H9 (cell line): Measurements from ENCODE around the gene NFIX. TPM values are rescaled to one million over a fixed set of nuclear protein-coding genes. Genes with fewer than 3 reads are reported as not detected.

Experiments used
- DNase-seq: peaks from one replicate; pipeline ENCODE4 v3.0.0-alpha.2; 2017
- H2AFZ ChIP-seq: one replicate; pipeline ENCODE4 v1.6.1; 2013; ENCODE audit warnings: mild to moderate bottlenecking, low read length, control low read depth, moderate library complexity
- H2AK5ac ChIP-seq: 2 replicates; pipeline ENCODE4 v1.6.1; 2013; ENCODE audit warnings: low read length, control low read depth, mixed read lengths; ENCODE audit not compliant: insufficient read length
- H2BK120ac ChIP-seq: one replicate; pipeline ENCODE4 v1.6.1; 2013; ENCODE audit warnings: low read depth, mild to moderate bottlenecking, low read length, control low read depth, inconsistent platforms; ENCODE audit not compliant: poor library complexity, severe bottlenecking
- H2BK12ac ChIP-seq: 2 replicates; pipeline ENCODE4 v1.6.1; 2013; ENCODE audit warnings: low read length, control low read depth, mixed read lengths, low read depth; ENCODE audit not compliant: insufficient read length
- H2BK15ac ChIP-seq: 2 replicates; pipeline ENCODE4 v1.6.1; 2013; ENCODE audit warnings: low read depth, low read length, control low read depth
- H2BK20ac ChIP-seq: one replicate; pipeline ENCODE4 v1.6.1; 2013; ENCODE audit warnings: low read depth, mild to moderate bottlenecking, low read length, control low read depth, inconsistent platforms; ENCODE audit not compliant: poor library complexity, severe bottlenecking
- H2BK5ac ChIP-seq: 2 replicates; pipeline ENCODE4 v1.6.1; 2013; ENCODE audit warnings: low read length, control low read depth, mixed read lengths; ENCODE audit not compliant: insufficient read length
- H3K14ac ChIP-seq: 2 replicates; pipeline ENCODE4 v1.6.1; 2013; ENCODE audit warnings: low read length, control low read depth; ENCODE audit not compliant: insufficient read depth
- H3K18ac ChIP-seq: 2 replicates; pipeline ENCODE4 v1.6.1; 2013; ENCODE audit warnings: low read depth, mild to moderate bottlenecking, mixed read lengths, low read length, control low read depth; ENCODE audit not compliant: insufficient read length
- H3K23ac ChIP-seq: 2 replicates; pipeline ENCODE4 v1.6.1; 2013; ENCODE audit warnings: low read length, control low read depth, mixed read lengths, low read depth; ENCODE audit not compliant: insufficient read length
- H3K23me2 ChIP-seq: 2 replicates; pipeline ENCODE4 v1.6.1; 2013; ENCODE audit warnings: low read depth, mild to moderate bottlenecking, mixed read lengths, low read length, control low read depth; ENCODE audit not compliant: insufficient read length, poor library complexity, severe bottlenecking
- H3K27ac ChIP-seq: 2 replicates; pipeline ENCODE4 v1.5.1; 2013; ENCODE audit warnings: low read length, control low read depth, mixed read lengths, low read depth; ENCODE audit not compliant: insufficient read length
- H3K27me3 ChIP-seq: 2 replicates; pipeline ENCODE4 v1.6.1; 2013; ENCODE audit warnings: low read length, control low read depth, inconsistent platforms; ENCODE audit not compliant: insufficient read depth
- H3K4ac ChIP-seq: 2 replicates; pipeline ENCODE4 v1.6.1; 2013; ENCODE audit warnings: low read depth, mild to moderate bottlenecking, control low read depth, inconsistent platforms, low read length, moderate library complexity
- H3K4me1 ChIP-seq: 2 replicates; pipeline ENCODE4 v1.6.1; 2013; ENCODE audit warnings: low read length, control low read depth, inconsistent platforms; ENCODE audit not compliant: insufficient read depth
- H3K4me2 ChIP-seq: 2 replicates; pipeline ENCODE4 v1.6.1; 2013; ENCODE audit warnings: low read length, control low read depth, mixed read lengths; ENCODE audit not compliant: insufficient read length, insufficient read depth
- H3K56ac ChIP-seq: 2 replicates; pipeline ENCODE4 v1.6.1; 2013; ENCODE audit warnings: low read depth, mild to moderate bottlenecking, mixed read lengths, low read length, control low read depth; ENCODE audit not compliant: insufficient read length
- H3K79me1 ChIP-seq: 2 replicates; pipeline ENCODE4 v1.6.1; 2013; ENCODE audit warnings: low read depth, mild to moderate bottlenecking, moderate library complexity, low read length, control low read depth, inconsistent platforms; ENCODE audit not compliant: insufficient read depth, poor library complexity, severe bottlenecking
- H3K79me2 ChIP-seq: 2 replicates; pipeline ENCODE4 v1.6.1; 2013; ENCODE audit warnings: low read length, control low read depth, inconsistent platforms; ENCODE audit not compliant: insufficient read depth
- H3K9ac ChIP-seq: 2 replicates; pipeline ENCODE4 v1.6.1; 2013; ENCODE audit warnings: low read length, control low read depth, mixed read lengths; ENCODE audit not compliant: insufficient read length; ENCODE audit errors: extremely low read depth
- H3K9me3 ChIP-seq: one replicate; pipeline ENCODE4 v1.6.1; 2013; ENCODE audit warnings: low read depth, low read length, inconsistent platforms; ENCODE audit not compliant: control insufficient read depth
- H3T11ph ChIP-seq: one replicate; pipeline ENCODE4 v1.6.1; 2013; ENCODE audit warnings: mild to moderate bottlenecking, low read length, control low read depth, inconsistent platforms
- H4K20me1 ChIP-seq: one replicate; pipeline ENCODE4 v1.6.1; 2013; ENCODE audit not compliant: control insufficient read depth, insufficient read length, insufficient read depth
- H4K5ac ChIP-seq: 2 replicates; pipeline ENCODE4 v1.6.1; 2013; ENCODE audit warnings: low read depth, mild to moderate bottlenecking, mixed read lengths, low read length, control low read depth; ENCODE audit not compliant: insufficient read length
- H4K8ac ChIP-seq: replicated peaks from 2 replicates; pipeline ENCODE4 v1.6.1; 2013; ENCODE audit warnings: low read length, control low read depth, mixed read lengths, low read depth; ENCODE audit not compliant: insufficient read length
- H4K91ac ChIP-seq: 2 replicates; pipeline ENCODE4 v1.6.1; 2013; ENCODE audit warnings: low read depth, mild to moderate bottlenecking, moderate library complexity, mixed read lengths, low read length, control low read depth; ENCODE audit not compliant: insufficient read length
- H3K27ac Mint-ChIP-seq, 3 experiments: 2 replicates in 2 of 3; 3 replicates in 1 of 3; pipeline ENCODE4 v1.8.0; 2020 to 2021; ENCODE audit warnings: mixed read lengths in 3 of 3, mild to moderate bottlenecking in 1 of 3, moderate library complexity in 1 of 3
- H3K27me3 Mint-ChIP-seq: 2 replicates; pipeline ENCODE4 v1.8.0; 2021; ENCODE audit warnings: low read depth, mild to moderate bottlenecking, moderate library complexity, mixed read lengths
- H3K36me3 Mint-ChIP-seq, 3 experiments: 2 replicates in 2 of 3; 3 replicates in 1 of 3; pipeline ENCODE4 v1.8.0; 2020 to 2021; ENCODE audit warnings: low read depth in 3 of 3, mixed read lengths in 3 of 3; ENCODE audit not compliant: insufficient read depth in 1 of 3
- H3K4me1 Mint-ChIP-seq, 2 experiments: 2 replicates each; pipeline ENCODE4 v1.8.0; 2020; ENCODE audit warnings: mixed read lengths in 2 of 2
- H3K4me3 Mint-ChIP-seq, 2 experiments: 2 replicates in 1 of 2; 3 replicates in 1 of 2; pipeline ENCODE4 v1.8.0; 2020 to 2021; ENCODE audit warnings: mild to moderate bottlenecking in 2 of 2, mixed read lengths in 2 of 2, moderate library complexity in 1 of 2
- H3K9me3 Mint-ChIP-seq, 2 experiments: 2 replicates in 1 of 2; 3 replicates in 1 of 2; pipeline ENCODE4 v1.8.0; 2020; ENCODE audit warnings: mild to moderate bottlenecking in 2 of 2, mixed read lengths in 2 of 2, moderate library complexity in 1 of 2
- WGBS: extraction: QIAGEN DNeasy Blood & Tissue Kit; methylation state at CpG from one replicate; pipeline ENCODE4 v1.1.7; 2013; ENCODE audit warnings: missing lambda C conversion rate, low lambda C conversion rate, mixed read lengths; ENCODE audit not compliant: insufficient read length; ENCODE audit errors: extremely low coverage; 5-methylcytosine and 5-hydroxymethylcytosine counted together
- total RNA-seq: library from RNA; stranded (reverse); gene quantifications from 2 replicates; pipeline ENCODE4 v1.2.1, GENCODE V29; 2021
- TF ChIP-seq, protein P1 (sequence below): fragments of 200-600 bp; sonication (generic); conservative IDR thresholded peaks from 3 replicates; pipeline ENCODE4 v1.8.0; 2021; ENCODE audit warnings: antibody characterized with exemption, mild to moderate bottlenecking

The NFIX gene
- total RNA-seq, 1 experiment from 2014 or later, result 0.31 TPM

DNA sequence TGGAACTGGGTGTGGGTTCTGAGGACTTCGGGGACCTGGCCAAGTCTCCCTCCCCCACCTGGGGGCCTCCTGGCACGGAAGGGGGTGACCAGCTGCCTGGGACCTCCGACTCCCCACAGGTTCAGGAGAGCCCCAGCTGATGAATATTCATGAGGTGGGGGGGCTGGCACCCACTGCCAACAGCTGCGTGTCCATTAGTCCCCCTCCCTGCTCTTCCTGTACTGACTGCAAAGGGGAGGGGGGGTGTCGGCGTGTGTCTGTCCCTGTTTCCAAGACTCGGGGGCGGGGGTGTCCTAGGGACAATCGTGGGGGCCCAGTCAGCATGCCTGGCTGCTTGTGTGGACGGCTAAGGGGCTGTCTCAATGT is 10.6 kb upstream of the NFIX start:
- H4K91ac ChIP-seq, result no peak overlapping the region
- TF ChIP-seq, protein P1, sequence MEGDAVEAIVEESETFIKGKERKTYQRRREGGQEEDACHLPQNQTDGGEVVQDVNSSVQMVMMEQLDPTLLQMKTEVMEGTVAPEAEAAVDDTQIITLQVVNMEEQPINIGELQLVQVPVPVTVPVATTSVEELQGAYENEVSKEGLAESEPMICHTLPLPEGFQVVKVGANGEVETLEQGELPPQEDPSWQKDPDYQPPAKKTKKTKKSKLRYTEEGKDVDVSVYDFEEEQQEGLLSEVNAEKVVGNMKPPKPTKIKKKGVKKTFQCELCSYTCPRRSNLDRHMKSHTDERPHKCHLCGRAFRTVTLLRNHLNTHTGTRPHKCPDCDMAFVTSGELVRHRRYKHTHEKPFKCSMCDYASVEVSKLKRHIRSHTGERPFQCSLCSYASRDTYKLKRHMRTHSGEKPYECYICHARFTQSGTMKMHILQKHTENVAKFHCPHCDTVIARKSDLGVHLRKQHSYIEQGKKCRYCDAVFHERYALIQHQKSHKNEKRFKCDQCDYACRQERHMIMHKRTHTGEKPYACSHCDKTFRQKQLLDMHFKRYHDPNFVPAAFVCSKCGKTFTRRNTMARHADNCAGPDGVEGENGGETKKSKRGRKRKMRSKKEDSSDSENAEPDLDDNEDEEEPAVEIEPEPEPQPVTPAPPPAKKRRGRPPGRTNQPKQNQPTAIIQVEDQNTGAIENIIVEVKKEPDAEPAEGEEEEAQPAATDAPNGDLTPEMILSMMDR, result no peak

More for the DNA sequence above, 10.6 kb upstream of the NFIX start:
- no peak overlapping the region for H4K8ac ChIP-seq
- no peaks in the 10 kb centered on the region for H3K79me2 ChIP-seq
- H3K27ac ChIP-seq, result no peak overlapping the region
- H4K5ac ChIP-seq, result no peak overlapping the region
- H3K23me2 ChIP-seq, result no peaks in the 10 kb centered on the region
- no peak overlapping the region for H3K9ac ChIP-seq
- no peaks in the 10 kb centered on the region for H3K9me3 ChIP-seq
- WGBS, result no CpG with 5 or more reads among the region's 10 CpGs
- no peak overlapping the region for H2BK20ac ChIP-seq
- H3K36me3 Mint-ChIP-seq, result no peaks in the 10 kb centered on the region
- no peak overlapping the region for H2BK5ac ChIP-seq
- no peak overlapping the region for H2BK12ac ChIP-seq
- H3K4me3 Mint-ChIP-seq, result no peak overlapping the region
- no peak overlapping the region for H3K23ac ChIP-seq
- H2AFZ ChIP-seq, result no peak overlapping the region
- no peak overlapping the region for H2BK15ac ChIP-seq
- H3K4me2 ChIP-seq, result no peak overlapping the region
- no peaks in the 10 kb centered on the region for H3K4me1 ChIP-seq
- H3K4ac ChIP-seq, result no peak overlapping the region
- H2AK5ac ChIP-seq, result no peak overlapping the region
- H3K27me3 ChIP-seq, result peaks cover 6% of the 10 kb centered on the region; the same call in 1 of the 2 replicates
- H3K79me1 ChIP-seq, result no peaks in the 10 kb centered on the region
- H4K20me1 ChIP-seq, result no peaks in the 10 kb centered on the region
- no peak overlapping the region for H3K14ac ChIP-seq
- no peak overlapping the region for H3T11ph ChIP-seq
- H3K27ac Mint-ChIP-seq, result no peak overlapping the region
- peaks cover 6 to 9% of the 10 kb centered on the region in 2 experiments for H3K4me1 Mint-ChIP-seq
- no peaks in the 10 kb centered on the region; a peak in 1 of 5 replicates for H3K9me3 Mint-ChIP-seq
- H3K27me3 Mint-ChIP-seq, result no peaks in the 10 kb centered on the region; the same call in none of the 2 replicates
- H3K18ac ChIP-seq, result no peak overlapping the region
- no peak overlapping the region for H2BK120ac ChIP-seq
- peak; percentile 27 for DNase-seq
- no peak overlapping the region for H3K56ac ChIP-seq
